OCI-LY3 (cell line): ENCODE measurements around the gene GIGYF1.
"Not testable (repeated sequence)": the region's sequence is repeated elsewhere in the genome, so short reads cannot be mapped to it uniquely, and the experiment has no call there.

Source experiments
- EZH2phosphoT487 ChIP-seq: fragments of 200-600 bp; shearing (Covaris generic); IDR thresholded peaks from 2 replicates; pipeline ENCODE4 v1.6.1; 2018; ENCODE audit warnings: antibody characterized with exemption, mixed run types, low read depth
- TF ChIP-seq, protein P1 (sequence below): fragments of 200-600, 300-600 bp; sonication (generic); IDR thresholded peaks from 2 replicates; pipeline ENCODE4 v1.5.1; 2014; ENCODE audit warnings: antibody characterized with exemption, low read length, low read depth

DNA sequence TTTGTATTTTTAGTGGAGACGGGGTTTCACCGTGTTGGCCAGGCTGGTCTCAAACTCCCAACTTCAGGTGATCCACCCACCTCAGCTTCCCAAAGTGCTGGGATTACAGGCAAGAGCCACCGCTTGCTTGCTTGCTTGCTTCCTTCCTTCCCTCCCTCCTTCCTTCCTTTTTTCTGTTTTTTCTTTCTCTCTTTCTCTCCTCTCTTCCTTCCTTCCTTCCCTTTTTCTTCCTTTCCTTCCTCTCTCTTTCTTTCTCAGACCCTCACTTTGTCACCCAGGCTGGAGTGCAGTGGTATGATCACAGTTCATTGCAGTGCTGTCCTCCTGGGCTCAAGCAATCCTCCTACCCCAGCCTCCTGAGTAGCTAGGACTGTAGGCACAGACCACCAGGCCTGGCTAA lies 7.0 kb upstream of the GIGYF1 start:
- TF ChIP-seq, protein P1, sequence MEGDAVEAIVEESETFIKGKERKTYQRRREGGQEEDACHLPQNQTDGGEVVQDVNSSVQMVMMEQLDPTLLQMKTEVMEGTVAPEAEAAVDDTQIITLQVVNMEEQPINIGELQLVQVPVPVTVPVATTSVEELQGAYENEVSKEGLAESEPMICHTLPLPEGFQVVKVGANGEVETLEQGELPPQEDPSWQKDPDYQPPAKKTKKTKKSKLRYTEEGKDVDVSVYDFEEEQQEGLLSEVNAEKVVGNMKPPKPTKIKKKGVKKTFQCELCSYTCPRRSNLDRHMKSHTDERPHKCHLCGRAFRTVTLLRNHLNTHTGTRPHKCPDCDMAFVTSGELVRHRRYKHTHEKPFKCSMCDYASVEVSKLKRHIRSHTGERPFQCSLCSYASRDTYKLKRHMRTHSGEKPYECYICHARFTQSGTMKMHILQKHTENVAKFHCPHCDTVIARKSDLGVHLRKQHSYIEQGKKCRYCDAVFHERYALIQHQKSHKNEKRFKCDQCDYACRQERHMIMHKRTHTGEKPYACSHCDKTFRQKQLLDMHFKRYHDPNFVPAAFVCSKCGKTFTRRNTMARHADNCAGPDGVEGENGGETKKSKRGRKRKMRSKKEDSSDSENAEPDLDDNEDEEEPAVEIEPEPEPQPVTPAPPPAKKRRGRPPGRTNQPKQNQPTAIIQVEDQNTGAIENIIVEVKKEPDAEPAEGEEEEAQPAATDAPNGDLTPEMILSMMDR, result not testable (repeated sequence)
- TF ChIP-seq EZH2phosphoT487, result not testable (repeated sequence)
